ENCODE results near the gene PLEKHA4. TPM values are rescaled to one million over a fixed set of nuclear protein-coding genes. Genes with fewer than 3 reads are reported as not detected.

Gene PLEKHA4
- total and polyA plus RNA-seq, 9 of the 15 experiments (the other 6 are each of a cell fraction or from before 2014, with no cell fraction given): 0.07 to 30.8 (median 11.4) TPM

- TF ChIP-seq ZNF592 (IDR thresholded peaks at IDR 0.05) (peak; percentile 96), SMAD4 (CRISPR knock-in tag; conservative IDR thresholded peaks at IDR 0.05) (peak; percentile 63)
These were observed 21.1 kb upstream of the PLEKHA4 start (continued) for GRCh38 chr19:48889496-48889895.

DNA sequence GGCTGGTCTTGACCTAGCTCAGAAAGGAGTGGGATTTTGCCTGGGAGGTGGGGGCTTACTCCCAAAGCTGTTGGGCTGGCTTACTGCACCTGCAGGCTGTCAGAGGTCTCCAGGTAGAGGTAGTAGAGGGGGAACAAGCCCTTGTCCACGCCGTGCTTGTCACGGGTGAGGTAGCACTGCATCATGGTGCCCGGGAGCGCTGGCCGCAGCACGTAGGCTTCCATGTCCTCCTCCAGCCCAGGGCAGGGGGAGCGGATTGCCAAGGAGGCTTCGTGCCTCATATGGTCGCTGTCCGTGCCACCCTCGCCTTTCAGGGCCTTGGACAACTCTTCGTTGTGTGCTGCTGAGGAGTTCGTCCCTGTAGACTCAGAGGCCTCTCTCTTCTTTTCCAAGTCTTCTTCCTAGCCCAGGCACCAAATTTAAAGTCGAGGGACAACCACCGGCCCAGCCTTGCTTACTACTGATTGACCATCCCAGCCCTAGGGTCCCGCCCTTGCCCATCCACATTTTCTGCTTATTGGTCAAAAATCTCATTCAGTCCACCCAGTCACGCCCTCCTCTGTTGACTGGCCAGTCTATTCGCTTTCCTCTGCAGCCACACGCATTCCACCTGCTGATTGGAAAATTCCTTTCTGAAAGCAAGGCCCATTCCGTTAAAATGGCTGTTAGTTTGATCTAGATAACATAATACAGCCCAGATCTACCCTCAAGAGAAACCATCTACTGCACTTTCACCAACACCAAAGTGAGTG is 19.6 kb upstream of the PLEKHA4 start:
- POLR2A ChIA-PET: interaction anchor here (1.5 to 5.9 kb wide), 2 partner anchors 8 to 13 kb away, joined by 6 to 71 read pairs; partner anchors contain the start of gene PPP1R15A
- TF ChIP-seq, protein P1, sequence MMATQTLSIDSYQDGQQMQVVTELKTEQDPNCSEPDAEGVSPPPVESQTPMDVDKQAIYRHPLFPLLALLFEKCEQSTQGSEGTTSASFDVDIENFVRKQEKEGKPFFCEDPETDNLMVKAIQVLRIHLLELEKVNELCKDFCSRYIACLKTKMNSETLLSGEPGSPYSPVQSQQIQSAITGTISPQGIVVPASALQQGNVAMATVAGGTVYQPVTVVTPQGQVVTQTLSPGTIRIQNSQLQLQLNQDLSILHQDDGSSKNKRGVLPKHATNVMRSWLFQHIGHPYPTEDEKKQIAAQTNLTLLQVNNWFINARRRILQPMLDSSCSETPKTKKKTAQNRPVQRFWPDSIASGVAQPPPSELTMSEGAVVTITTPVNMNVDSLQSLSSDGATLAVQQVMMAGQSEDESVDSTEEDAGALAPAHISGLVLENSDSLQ (IDR thresholded peaks at IDR 0.05): peak; percentile 13; the same call in 1 of the 2 replicates
- 0 out of 2 replicates have a peak, but pooled peaks have one; percentile 22 for TF ChIP-seq FOXM1 (IDR thresholded peaks at IDR 0.05; ENCODE audit: low read depth)
- TF ChIP-seq FOXM1 (CRISPR knock-in tag; IDR thresholded peaks at IDR 0.05; ENCODE audit: low read depth): no peak
- no peak for TF ChIP-seq TRIM24 (IDR thresholded peaks at IDR 0.05)
- peak; percentile 73 for TF ChIP-seq C11orf30 (IDR thresholded peaks at IDR 0.05; ENCODE audit: low read depth)
- peak; percentile 82 for TF ChIP-seq ZNF316 (IDR thresholded peaks at IDR 0.05)
- TF ChIP-seq L3MBTL2 (IDR thresholded peaks at IDR 0.05): peak; percentile 13; the same call in 1 of the 2 replicates
- TF ChIP-seq NFYB (IDR thresholded peaks at IDR 0.05; ENCODE audit: extremely low read depth, insufficient read length): peak; percentile 29
- TF ChIP-seq, protein P2, sequence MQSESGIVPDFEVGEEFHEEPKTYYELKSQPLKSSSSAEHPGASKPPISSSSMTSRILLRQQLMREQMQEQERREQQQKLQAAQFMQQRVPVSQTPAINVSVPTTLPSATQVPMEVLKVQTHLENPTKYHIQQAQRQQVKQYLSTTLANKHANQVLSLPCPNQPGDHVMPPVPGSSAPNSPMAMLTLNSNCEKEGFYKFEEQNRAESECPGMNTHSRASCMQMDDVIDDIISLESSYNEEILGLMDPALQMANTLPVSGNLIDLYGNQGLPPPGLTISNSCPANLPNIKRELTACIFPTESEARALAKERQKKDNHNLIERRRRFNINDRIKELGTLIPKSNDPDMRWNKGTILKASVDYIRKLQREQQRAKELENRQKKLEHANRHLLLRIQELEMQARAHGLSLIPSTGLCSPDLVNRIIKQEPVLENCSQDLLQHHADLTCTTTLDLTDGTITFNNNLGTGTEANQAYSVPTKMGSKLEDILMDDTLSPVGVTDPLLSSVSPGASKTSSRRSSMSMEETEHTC (IDR thresholded peaks at IDR 0.05): no peak
- TF ChIP-seq, protein P3, sequence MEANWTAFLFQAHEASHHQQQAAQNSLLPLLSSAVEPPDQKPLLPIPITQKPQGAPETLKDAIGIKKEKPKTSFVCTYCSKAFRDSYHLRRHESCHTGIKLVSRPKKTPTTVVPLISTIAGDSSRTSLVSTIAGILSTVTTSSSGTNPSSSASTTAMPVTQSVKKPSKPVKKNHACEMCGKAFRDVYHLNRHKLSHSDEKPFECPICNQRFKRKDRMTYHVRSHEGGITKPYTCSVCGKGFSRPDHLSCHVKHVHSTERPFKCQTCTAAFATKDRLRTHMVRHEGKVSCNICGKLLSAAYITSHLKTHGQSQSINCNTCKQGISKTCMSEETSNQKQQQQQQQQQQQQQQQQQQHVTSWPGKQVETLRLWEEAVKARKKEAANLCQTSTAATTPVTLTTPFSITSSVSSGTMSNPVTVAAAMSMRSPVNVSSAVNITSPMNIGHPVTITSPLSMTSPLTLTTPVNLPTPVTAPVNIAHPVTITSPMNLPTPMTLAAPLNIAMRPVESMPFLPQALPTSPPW (CRISPR knock-in tag; IDR thresholded peaks at IDR 0.05): no peak

More for the DNA sequence above, 19.6 kb upstream of the PLEKHA4 start:
- Histone ChIP-seq H2AFZ (ENCODE audit: low read depth, low read length) (peak overlapping the region; percentile 46), H3K79me2 (ENCODE audit: control insufficient read depth, insufficient read depth, low read length) (no peaks in the 10 kb centered on the region), H3K4me2 (ENCODE audit: insufficient read depth, low read length) (no peak overlapping the region), H3K9me3 (replicated peaks; ENCODE audit: control insufficient read depth, insufficient read depth, low read depth, low read length) (no peaks in the 10 kb centered on the region; the same call in 1 of the 2 replicates), H4K20me1 (replicated peaks; ENCODE audit: control insufficient read depth, insufficient read depth, low read length) (no peaks in the 10 kb centered on the region), H3K9me1 (ENCODE audit: control insufficient read depth, insufficient read depth, low read length) (no peaks in the 10 kb centered on the region), H3K36me3 (ENCODE audit: control insufficient read depth, insufficient read depth, low read length) (no peaks in the 10 kb centered on the region), H3K4me1 (replicated peaks in 1 of 2; ENCODE audit: control insufficient read depth in 2 of 2, insufficient read depth in 2 of 2, low read length in 2 of 2) (peaks cover 34 to 57% of the 10 kb centered on the region in 2 experiments), H3K27me3 (ENCODE audit: control insufficient read depth in 2 of 2, insufficient read depth in 2 of 2, low read length in 2 of 2) (no peaks in the 10 kb centered on the region), H3K9ac (ENCODE audit: insufficient read depth in 1 of 2, low read depth in 2 of 2, low read length in 2 of 2) (peak overlapping the region in 1 of 2 experiments; percentile 73; a peak in 2 of 4 replicates), H3K4me3 (no peak overlapping the region), H3K27ac (ENCODE audit: extremely low read depth, low read depth, low read length) (no peak overlapping the region)
- CTCF ChIA-PET (ENCODE audit: low intra/inter-chr PET ratio): no interaction called here
- BruUV-seq (replicated peaks): no TSS peak
- 81% methylated on average over 15 of the region's 21 CpGs for WGBS (ENCODE audit: insufficient coverage, low coverage, missing lambda C conversion rate)
- in situ Hi-C loops (cut with MboI) (no loop called here), intact Hi-C loops (cut with micrococcal nuclease) (no loop called here)
- no peak for FAIRE-seq
- DNase-seq (ENCODE audit: extremely low read depth in 1 of 4, low spot score in 3 of 4): no peak
- peak; percentile 53 for ATAC-seq
